Islet of Langerhans (tissue), 1 donor: ENCODE measurements around the gene INHBA.

Experiments used
- FAIRE-seq: peaks from one replicate; lab custom pipeline; 2011; peaks lifted over from hg19 to GRCh38; lab: Jason Lieb, UNC

The INHBA gene

DNA sequence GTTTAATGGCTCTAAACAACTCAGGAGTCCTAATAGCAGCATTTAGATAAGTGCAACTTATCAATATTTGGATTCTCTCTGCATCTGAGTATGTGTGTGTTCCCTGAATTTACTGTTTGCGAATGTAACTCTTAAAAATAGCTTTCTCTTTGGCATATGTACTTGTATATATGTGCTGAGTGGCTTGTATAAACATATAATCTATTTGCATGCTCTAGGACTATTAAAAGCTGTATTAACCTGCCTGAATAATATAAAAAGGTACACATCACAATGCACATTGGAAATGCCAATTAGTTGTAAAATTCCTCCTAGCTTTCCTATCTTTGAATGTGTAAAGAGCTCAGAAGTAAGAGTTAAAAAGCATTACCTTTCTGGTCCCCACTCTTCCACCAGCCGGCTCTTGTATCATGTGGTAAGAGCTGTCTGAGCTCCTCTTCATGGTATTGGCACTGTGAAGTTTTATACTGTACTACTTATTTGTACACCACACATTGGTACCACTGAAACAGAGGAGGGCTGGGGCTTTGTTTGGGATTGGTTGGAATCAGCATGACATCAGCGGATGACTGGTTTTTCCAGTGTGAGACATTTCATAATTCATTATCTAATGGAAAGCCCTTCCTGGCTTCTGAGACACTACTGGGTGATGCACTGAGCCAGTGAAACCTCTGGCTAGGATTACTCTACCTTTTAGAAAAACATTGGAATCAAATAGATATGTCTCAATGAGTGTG, at the start of gene INHBA:
Gene INHBA (minus strand): TSS at position 456 of the 737 bp plus-strand sequence. CDS start 2,716 bp downstream, outside the sequence.
- peak; percentile 94 for FAIRE-seq

GRCh38 chr7:41752615-41753014, 49.7 kb upstream of the INHBA start:
- no peak for FAIRE-seq

DNA sequence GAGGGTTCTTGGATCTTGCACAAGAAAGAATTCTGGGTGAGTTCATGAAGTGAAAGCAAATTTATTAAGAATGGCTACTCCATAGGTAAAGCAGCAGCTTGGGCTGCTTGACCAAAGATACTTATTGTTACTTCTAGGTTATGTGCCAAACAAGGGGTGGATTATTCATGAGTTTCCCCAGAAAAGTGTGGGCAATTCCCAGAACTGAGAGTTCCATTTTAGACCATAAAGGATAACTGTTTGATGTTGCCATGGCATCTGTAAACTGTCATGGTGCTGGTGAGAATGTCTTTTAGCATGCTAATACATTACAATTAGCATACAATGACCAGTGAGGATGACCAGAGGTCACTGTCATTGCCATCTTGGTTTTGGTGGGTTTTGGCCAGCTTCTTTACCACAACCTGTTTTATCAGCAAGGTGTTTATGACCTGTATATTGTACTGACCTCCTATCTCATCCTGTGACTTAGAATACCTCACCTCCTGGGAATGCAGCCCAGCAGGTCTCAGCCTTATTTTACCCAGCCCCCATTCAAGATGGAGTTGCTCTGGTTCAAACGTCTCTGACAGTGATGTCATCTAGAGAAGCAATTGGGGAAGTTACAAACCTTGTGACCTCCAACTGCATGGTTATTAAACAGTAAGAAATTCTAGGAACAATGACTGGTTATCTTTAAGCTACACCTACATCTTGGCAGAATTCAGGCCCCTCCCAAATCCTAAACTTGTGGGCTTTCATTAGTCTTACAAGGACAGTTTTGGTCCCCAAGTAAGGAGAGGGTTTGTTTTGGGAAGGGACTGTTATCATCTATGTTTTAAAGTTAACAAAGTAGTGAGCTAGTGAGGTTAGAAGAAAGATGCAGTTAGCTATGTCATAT, 48.0 kb upstream of the INHBA start:
- no peak for FAIRE-seq

- no peak for FAIRE-seq
These were observed 45.1 kb upstream of the INHBA start for GRCh38 chr7:41747961-41748360.

DNA sequence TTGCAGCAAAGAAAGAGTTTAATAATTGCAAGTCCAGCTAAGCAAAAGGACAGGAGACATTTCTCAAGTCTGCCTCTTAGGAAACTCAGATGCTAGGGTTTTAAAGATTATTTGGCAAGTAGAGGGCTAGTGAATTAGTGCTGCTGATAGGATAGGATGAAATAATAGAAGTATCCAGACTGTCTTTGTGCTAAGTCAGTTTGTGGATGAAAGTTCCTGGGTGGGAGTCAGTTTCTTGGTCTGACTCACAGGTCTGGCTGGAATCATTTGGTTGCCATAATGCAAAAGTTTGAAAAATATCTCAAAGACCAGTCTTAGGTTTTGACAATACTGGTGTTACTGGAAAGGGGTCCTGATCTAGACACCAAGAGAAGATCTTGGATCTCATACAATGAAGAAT, 42.6 kb upstream of the INHBA start:
- FAIRE-seq: no peak

- no peak for FAIRE-seq
These were observed 41.3 kb upstream of the INHBA start for GRCh38 chr7:41744161-41744560.

DNA sequence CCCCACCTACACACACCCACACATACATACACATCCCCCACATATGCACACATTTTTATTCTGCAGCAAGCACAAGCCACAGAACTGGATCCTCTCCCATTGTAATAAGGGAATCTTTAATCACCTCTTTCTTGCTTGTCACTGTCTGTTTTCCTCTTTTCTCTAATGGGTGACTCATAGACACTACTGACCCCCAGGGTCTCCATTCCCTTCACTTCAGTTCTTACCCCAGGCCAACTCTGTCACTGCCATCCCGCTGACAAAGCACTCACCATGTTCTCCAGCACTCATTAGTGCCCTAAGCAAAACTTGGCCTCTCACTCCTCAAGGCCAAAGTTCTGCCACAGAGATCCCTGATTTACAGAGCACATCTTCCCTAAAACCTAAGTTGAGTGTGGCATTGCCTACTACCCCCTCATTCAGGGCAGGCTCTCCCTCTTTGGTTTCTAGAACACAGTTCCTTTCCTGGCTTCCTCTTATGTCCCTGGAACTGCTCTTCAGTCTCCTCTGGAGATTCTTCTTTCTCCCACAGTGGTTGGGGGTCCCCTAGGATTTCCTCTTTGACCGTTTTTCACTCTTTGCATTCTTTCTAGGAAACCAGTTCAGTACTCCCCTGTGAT, 39.6 kb upstream of the INHBA start:
- no peak for FAIRE-seq

DNA sequence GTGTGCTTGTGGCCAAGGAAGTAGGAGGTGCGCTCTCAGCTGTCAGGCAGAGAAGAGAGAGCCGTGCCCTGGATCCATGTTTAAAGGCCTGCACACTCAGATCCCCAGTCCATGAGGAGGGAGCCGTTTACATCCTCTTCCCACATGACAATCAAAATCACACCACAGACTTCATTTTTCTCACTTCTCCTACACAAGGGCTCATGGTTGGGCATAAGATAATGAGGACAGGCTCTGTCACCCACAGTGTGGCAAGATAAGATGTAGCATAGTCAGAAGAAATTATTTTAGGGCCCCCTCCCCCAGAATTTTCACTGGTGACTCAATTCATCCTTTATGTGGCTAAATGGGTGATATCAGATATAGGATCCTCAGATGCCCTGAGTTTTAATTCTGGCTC, 35.9 kb upstream of the INHBA start:
- FAIRE-seq: no peak

DNA sequence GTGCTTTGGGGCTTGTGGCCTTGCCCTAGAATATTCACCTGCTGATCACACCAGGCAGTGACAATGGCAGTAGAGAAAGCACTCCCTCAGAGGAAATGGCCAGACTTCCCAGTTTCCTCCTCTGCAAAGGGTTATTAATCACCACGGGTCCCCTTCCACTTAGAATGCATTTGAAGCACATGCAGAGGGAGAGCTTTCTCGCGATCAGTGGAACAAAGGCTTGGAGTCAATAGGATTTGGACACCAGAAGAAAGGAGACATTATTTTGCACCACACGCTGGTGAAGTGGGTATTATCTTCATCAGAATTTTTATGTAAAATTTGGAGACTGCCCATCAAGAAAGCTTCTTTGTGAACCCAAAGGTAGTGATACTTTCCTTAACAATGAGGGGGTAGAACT, 35.4 kb upstream of the INHBA start:
- no peak for FAIRE-seq

- no peak for FAIRE-seq
These were observed 32.3 kb upstream of the INHBA start for GRCh38 chr7:41735206-41735605.

- no peak for FAIRE-seq
These were observed 30.0 kb upstream of the INHBA start for GRCh38 chr7:41732843-41733306.

GRCh38 chr7:41732436-41732785, 29.5 kb upstream of the INHBA start:
- FAIRE-seq: no peak

- peak; percentile 97 for FAIRE-seq
These were observed 28.9 kb upstream of the INHBA start for GRCh38 chr7:41731493-41732435.

GRCh38 chr7:41730668-41731067, 27.8 kb upstream of the INHBA start:
- no peak for FAIRE-seq

DNA sequence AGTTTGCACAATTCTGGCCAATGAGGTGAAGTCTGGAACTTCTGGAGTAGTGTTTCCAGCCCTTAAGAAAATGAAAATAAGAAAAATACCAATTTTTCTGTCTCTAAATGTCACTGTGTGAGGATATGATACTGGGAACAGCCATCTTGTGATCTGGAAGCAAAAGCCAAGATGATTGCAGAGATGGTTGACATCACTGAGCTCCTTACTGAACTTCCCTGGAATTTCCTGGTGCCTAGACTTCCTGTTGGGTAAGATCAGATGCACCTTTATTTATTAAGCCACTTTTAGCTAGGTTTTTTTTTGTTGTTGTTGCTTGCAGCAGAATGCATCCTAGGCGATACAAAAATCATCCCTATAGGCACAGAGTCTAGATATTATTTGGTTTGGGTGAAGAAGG, 27.3 kb upstream of the INHBA start:
- FAIRE-seq: no peak

DNA sequence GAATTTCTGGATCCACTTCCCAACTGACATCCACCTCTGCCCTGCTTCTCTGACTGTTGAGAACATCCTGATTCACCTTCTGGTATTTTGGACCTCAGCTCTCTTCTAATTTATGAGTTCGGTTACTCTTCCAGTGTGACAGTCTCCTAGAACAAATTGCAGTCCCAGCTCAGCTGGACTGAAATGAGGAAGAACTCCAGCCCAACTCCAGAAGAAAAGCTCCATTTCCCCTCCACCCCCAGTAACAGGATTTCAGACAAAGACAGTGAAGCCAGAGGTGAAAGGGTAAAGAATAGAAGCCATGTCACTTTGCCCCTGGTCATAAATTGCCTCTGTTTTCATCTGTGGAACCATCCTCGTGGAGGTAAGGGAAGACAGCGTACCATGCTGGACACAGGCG, 26.2 kb upstream of the INHBA start:
- FAIRE-seq: no peak

DNA sequence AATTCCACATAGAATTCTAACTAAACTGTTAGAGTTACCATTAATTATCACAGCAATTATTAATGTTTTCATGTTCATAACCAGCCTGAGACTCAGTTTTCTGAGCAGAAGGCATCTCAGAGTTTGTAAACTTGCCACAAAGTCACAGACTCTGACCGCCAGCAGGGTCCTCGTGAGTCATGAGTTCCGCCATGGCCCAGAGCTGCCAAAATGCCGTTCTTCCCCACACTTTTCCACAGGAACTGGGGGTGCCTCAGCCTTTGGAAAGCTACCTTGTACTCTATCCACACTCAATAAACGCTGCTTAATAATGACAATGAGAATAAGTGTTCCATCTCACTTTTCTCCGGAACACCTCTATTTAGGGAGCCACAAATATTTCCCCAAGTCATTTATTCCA, 22.1 kb upstream of the INHBA start:
- no peak for FAIRE-seq

DNA sequence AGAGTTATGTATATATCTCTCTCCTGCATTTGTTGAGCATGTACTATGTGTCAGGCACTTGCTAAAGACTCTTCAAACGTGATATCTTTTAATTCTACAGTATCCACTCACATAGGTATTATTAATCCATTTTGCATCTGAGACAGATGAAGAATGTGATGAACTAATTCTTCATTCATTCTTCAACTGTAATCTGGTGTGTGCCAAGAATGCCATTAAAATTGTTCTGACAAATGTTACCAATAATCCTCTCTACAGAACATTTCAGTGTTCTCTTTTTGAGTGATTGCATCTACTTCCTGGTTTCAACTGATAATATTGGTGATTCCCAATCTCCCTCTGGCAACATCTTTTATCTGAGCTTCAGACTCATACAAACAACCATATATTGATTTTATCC, 18.0 kb upstream of the INHBA start:
- no peak for FAIRE-seq

DNA sequence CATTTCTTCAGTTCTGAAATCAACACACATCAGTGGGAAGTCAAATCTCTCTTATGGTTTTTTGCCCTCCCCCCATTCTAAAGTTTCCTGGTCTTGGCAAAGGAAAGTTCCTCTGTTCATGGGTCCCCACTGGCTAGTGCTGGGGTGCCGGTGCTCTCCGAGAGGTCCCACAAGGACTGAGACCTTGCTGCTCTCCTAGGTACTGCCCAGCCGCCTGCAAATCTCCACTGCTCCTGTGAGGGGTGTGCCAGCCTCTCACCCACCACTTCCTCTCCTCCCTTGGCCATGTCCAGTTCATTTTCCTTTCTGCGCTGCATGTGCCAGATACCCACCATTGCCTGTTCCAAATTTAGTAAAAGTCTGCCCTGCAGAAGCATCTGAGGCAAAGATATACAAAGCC, 17.2 kb upstream of the INHBA start:
- no peak for FAIRE-seq

- FAIRE-seq: no peak
These were observed 13.8 kb upstream of the INHBA start for GRCh38 chr7:41716691-41717090.

- FAIRE-seq: no peak
These were observed 12.1 kb upstream of the INHBA start for GRCh38 chr7:41715000-41715399.
